HG02588 (cell line): ENCODE data around the gene SNX14.
"Not testable (repeated sequence)": the region's sequence is repeated elsewhere in the genome, so short reads cannot be mapped to it uniquely, and the experiment has no call there.

Experiments
- ATAC-seq: cut with Tn5 transposase; IDR thresholded peaks from one replicate; pipeline ENCODE4 v1.9.1; 2021; ENCODE audit warnings: mild to moderate bottlenecking, moderate library complexity; ENCODE audit not compliant: unreplicated experiment

Gene SNX14

GRCh38 chr6:85585741-85586140 lies 7.9 kb downstream of the SNX14 start:
- ATAC-seq: no peak

- ATAC-seq: not testable (repeated sequence)
These were observed 10.8 kb downstream of the SNX14 start for GRCh38 chr6:85582832-85583231.

GRCh38 chr6:85581572-85581971 lies 12.1 kb downstream of the SNX14 start:
- ATAC-seq: no peak

- ATAC-seq: peak; percentile 80
These were observed 12.8 kb downstream of the SNX14 start for GRCh38 chr6:85580878-85581267.

GRCh38 chr6:85580118-85580877 lies 13.4 kb downstream of the SNX14 start:
- peak; percentile 9 for ATAC-seq

- ATAC-seq: no peak
These were observed 14.1 kb downstream of the SNX14 start for GRCh38 chr6:85579581-85579980.

GRCh38 chr6:85576476-85576875 lies 17.2 kb downstream of the SNX14 start:
- ATAC-seq: no peak

- ATAC-seq: no peak
These were observed 18.6 kb downstream of the SNX14 start for GRCh38 chr6:85574932-85575598.

- ATAC-seq: no peak
These were observed 24.3 kb downstream of the SNX14 start for GRCh38 chr6:85569323-85569722.

GRCh38 chr6:85568411-85568810 lies 25.2 kb downstream of the SNX14 start:
- no peak for ATAC-seq

GRCh38 chr6:85565736-85566135 lies 27.9 kb downstream of the SNX14 start:
- ATAC-seq: no peak

GRCh38 chr6:85564223-85564622 lies 29.4 kb downstream of the SNX14 start:
- ATAC-seq: not testable (repeated sequence)

GRCh38 chr6:85561750-85562357 lies 31.8 kb downstream of the SNX14 start:
- ATAC-seq: no peak

GRCh38 chr6:85556992-85557668 lies 36.5 kb downstream of the SNX14 start:
- no peak for ATAC-seq

- no peak for ATAC-seq
These were observed 41.0 kb downstream of the SNX14 start for GRCh38 chr6:85552652-85553051.

- ATAC-seq: no peak
These were observed 42.4 kb downstream of the SNX14 start for GRCh38 chr6:85551264-85551663.

- no peak for ATAC-seq
These were observed 45.9 kb downstream of the SNX14 start for GRCh38 chr6:85547719-85548118.

GRCh38 chr6:85544776-85545175 lies 48.9 kb downstream of the SNX14 start:
- ATAC-seq: no peak

- no peak for ATAC-seq
These were observed 56.6 kb downstream of the SNX14 start for GRCh38 chr6:85537055-85537494.

GRCh38 chr6:85524281-85524680 lies 69.4 kb downstream of the SNX14 start:
- ATAC-seq: not testable (repeated sequence)

GRCh38 chr6:85516168-85516567 lies 77.5 kb downstream of the SNX14 start:
- no peak for ATAC-seq
